WTC11 (cell line): Measurements from ENCODE around the gene SMG7. TPM values are rescaled to one million over a fixed set of nuclear protein-coding genes. Genes with fewer than 3 reads are reported as not detected.

ENCODE experiments used
- ATAC-seq: fragments of 200-7000 bp; cut with Tn5 transposase; 2 replicates; pipeline ENCODE4 v1.10.0; 2021; ENCODE audit warnings: mild to moderate bottlenecking, moderate library complexity
- CTCF ChIA-PET: fragments of 300-600 bp; sonication (Branson Sonifier 250); formaldehyde crosslinking; loops from one replicate; lab custom pipeline; 2021; ENCODE audit warnings: antibody characterized with exemption; lab: Charles Lee
- POLR2A ChIA-PET: fragments of 350-600 bp; sonication (Branson Sonifier 250); formaldehyde crosslinking; loops from one replicate; lab custom pipeline; 2021; ENCODE audit warnings: antibody characterized with exemption; lab: Charles Lee
- DNase-seq: peaks from one replicate; pipeline ENCODE4 v3.0.0; 2021; ENCODE audit warnings: low spot score
- H3K27ac Mint-ChIP-seq: 2 replicates; pipeline ENCODE4 v1.8.0; 2021; ENCODE audit warnings: mixed read lengths
- H3K27me3 Mint-ChIP-seq: 2 replicates; pipeline ENCODE4 v1.8.0; 2021; ENCODE audit warnings: low read depth, mild to moderate bottlenecking, moderate library complexity, mixed read lengths
- H3K36me3 Mint-ChIP-seq: 2 replicates; pipeline ENCODE4 v1.8.0; 2021; ENCODE audit warnings: mixed read lengths
- H3K4me1 Mint-ChIP-seq: 2 replicates; pipeline ENCODE4 v1.8.0; 2022; ENCODE audit warnings: mixed read lengths
- H3K4me3 Mint-ChIP-seq: 2 replicates; pipeline ENCODE4 v1.8.0; 2021; ENCODE audit warnings: mild to moderate bottlenecking, moderate library complexity, mixed read lengths
- H3K9me3 Mint-ChIP-seq: 2 replicates; pipeline ENCODE4 v1.8.0; 2021; ENCODE audit warnings: mixed read lengths
- ATF1 ChIP-seq: sonication (generic); formaldehyde crosslinking; IDR thresholded peaks from 2 replicates; pipeline ENCODE4 v1.8.1; 2023; ENCODE audit warnings: mild to moderate bottlenecking, moderate library complexity, missing genetic modification reagents
- ELF4 ChIP-seq: sonication (generic); formaldehyde crosslinking; IDR thresholded peaks from 2 replicates; pipeline ENCODE4 v1.8.1; 2022; ENCODE audit warnings: low read depth, mild to moderate bottlenecking, moderate library complexity, missing genetic modification reagents
- ESRRA ChIP-seq: sonication (generic); formaldehyde crosslinking; IDR thresholded peaks from 2 replicates; pipeline ENCODE4 v1.8.1; 2022; ENCODE audit warnings: mild to moderate bottlenecking, missing genetic modification reagents, borderline replicate concordance
- ETV6 ChIP-seq: sonication (generic); formaldehyde crosslinking; IDR thresholded peaks from 2 replicates; pipeline ENCODE4 v1.8.1; 2022; ENCODE audit warnings: mild to moderate bottlenecking, missing genetic modification reagents
- GTF2I ChIP-seq: fragments of 250-450 bp; sonication (Bioruptor Pico); conservative IDR thresholded peaks from 2 replicates; pipeline ENCODE4 v1.4.0; 2021; ENCODE audit warnings: mild to moderate bottlenecking
- JUN ChIP-seq: sonication (generic); formaldehyde crosslinking; IDR thresholded peaks from 2 replicates; pipeline ENCODE4 v1.8.0; 2023; ENCODE audit warnings: mild to moderate bottlenecking, missing genetic modification reagents
- KAT7 ChIP-seq: sonication (generic); formaldehyde crosslinking; IDR thresholded peaks from 2 replicates; pipeline ENCODE4 v1.8.1; 2023; ENCODE audit warnings: missing genetic modification reagents, mild to moderate bottlenecking, borderline replicate concordance
- NFYB ChIP-seq: sonication (generic); formaldehyde crosslinking; conservative IDR thresholded peaks from 2 replicates; pipeline ENCODE4 v1.8.0; 2022; ENCODE audit warnings: low read depth, missing genetic modification reagents
- NR3C1 ChIP-seq: sonication (generic); formaldehyde crosslinking; conservative IDR thresholded peaks from 2 replicates; pipeline ENCODE4 v1.8.1; 2023; ENCODE audit warnings: low read depth, mild to moderate bottlenecking, missing genetic modification reagents
- OVOL2 ChIP-seq: fragments of 250-450 bp; sonication (Bioruptor Pico); IDR thresholded peaks from 2 replicates; pipeline ENCODE4 v1.9.0; 2021; ENCODE audit warnings: mild to moderate bottlenecking, borderline replicate concordance
- ZNF121 ChIP-seq: sonication (generic); formaldehyde crosslinking; IDR thresholded peaks from 2 replicates; pipeline ENCODE4 v1.8.0; 2023; ENCODE audit warnings: missing genetic modification reagents
- total RNA-seq: library from RNA; stranded (reverse); gene quantifications from 3 replicates; pipeline ENCODE4 v1.2.3, GENCODE V29; 2021
- TF ChIP-seq, protein P1 (sequence below): sonication (generic); formaldehyde crosslinking; IDR thresholded peaks from 2 replicates; pipeline ENCODE4 v1.8.1; 2023; ENCODE audit warnings: mild to moderate bottlenecking, missing genetic modification reagents, moderate library complexity
- TF ChIP-seq, protein P2 (sequence below): sonication (generic); formaldehyde crosslinking; IDR thresholded peaks from 2 replicates; pipeline ENCODE4 v1.8.1; 2023; ENCODE audit warnings: mild to moderate bottlenecking, missing genetic modification reagents
- TF ChIP-seq, protein P3 (sequence below): sonication (generic); formaldehyde crosslinking; IDR thresholded peaks from 2 replicates; pipeline ENCODE4 v1.8.0; 2022; ENCODE audit warnings: mild to moderate bottlenecking, missing genetic modification reagents
- TF ChIP-seq, protein P4 (sequence below): sonication (generic); formaldehyde crosslinking; IDR thresholded peaks from 2 replicates; pipeline ENCODE4 v1.8.1; 2022; ENCODE audit warnings: low read depth, mild to moderate bottlenecking, moderate library complexity, missing genetic modification reagents, borderline replicate concordance
- TF ChIP-seq, protein P5 (sequence below): fragments of 250-450 bp; sonication (Bioruptor Pico); IDR thresholded peaks from 2 replicates; pipeline ENCODE4 v1.9.0; 2021; ENCODE audit warnings: mild to moderate bottlenecking, borderline replicate concordance
- TF ChIP-seq, protein P6 (sequence below): sonication (generic); formaldehyde crosslinking; conservative IDR thresholded peaks from 2 replicates; pipeline ENCODE4 v1.8.1; 2022; ENCODE audit warnings: mild to moderate bottlenecking, missing genetic modification reagents

Gene SMG7
- total RNA-seq, 1 experiment from 2014 or later, result 57.8 TPM

DNA sequence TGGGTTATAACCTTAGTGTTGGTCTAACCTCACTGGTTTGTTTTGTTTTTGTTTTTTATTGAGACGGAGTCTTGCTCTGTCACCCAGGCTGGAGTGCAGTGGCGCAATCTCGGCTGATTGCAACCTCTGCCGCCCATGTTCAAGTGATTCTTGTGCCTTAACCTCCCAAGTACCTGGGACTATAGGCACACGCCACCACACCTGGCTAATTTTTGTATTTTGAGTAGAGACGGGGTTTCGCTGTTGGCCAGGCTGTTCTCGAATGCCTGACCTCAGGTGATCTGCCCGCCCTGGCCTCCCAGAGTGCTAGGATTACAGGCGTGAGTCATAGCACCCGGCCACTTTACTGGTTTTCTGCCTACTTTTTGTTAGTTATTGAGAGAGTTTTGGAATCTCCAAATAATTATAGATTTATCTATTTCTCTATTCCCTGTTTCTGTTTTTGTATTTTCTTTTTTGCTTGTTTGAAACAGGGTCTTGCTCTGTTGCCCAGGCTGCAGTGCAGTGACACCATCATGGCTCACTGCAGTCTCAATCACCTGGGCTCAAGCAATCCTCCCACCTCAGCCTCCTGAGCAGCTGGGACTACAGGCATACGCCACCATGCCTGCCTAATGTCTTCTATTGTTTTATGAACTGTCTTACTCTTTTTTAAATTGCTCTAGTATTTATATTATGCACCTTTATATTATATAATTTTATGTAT, 21.4 kb downstream of the SMG7 start:
- no peaks in the 10 kb centered on the region for H3K9me3 Mint-ChIP-seq
- no peaks in the 10 kb centered on the region for H3K27me3 Mint-ChIP-seq
- ATAC-seq (no peak), DNase-seq (no peak)
- CTCF ChIA-PET, result no interaction called here
- H3K4me1 Mint-ChIP-seq, result peaks cover 17% of the 10 kb centered on the region
- H3K36me3 Mint-ChIP-seq, result no peaks in the 10 kb centered on the region
- H3K4me3 Mint-ChIP-seq, result no peak overlapping the region
- POLR2A ChIA-PET, result no interaction called here
- H3K27ac Mint-ChIP-seq, result peak overlapping the region; percentile 70; the same call in 1 of the 2 replicates
- no peak for TF ChIP-seq JUN (CRISPR knock-in tag)
- TF ChIP-seq ETV6 (CRISPR knock-in tag), result no peak
- TF ChIP-seq ELF4, result no peak
- no peak for TF ChIP-seq ATF1 (CRISPR knock-in tag)
- no peak for TF ChIP-seq KAT7
- peak; percentile 90; the same call in 1 of the 2 replicates for TF ChIP-seq ZNF121
- no peak for TF ChIP-seq NFYB (CRISPR knock-in tag)
- no peak for TF ChIP-seq GTF2I (CRISPR knock-in tag)

DNA sequence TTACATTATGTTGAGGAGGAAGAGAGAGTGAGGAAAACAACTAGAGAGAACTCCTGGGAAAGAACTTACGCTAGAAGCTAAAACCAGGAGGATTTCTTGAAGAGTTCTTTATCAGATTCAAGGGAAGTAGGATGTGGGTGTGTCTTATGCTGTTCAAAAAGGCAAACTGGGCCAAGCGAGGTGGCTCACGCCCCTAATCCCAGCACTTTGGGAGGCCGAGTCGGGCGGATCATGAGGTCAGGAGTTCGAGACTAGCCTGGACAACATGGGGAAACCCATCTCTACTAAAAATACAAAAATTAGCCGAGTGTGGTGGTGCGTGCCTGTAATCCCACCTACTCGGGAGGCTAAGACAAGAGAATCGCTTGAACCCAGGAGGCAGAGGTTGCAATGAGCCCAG, 23.1 kb downstream of the SMG7 start:
- POLR2A ChIA-PET, result no interaction called here
- ATAC-seq, result no peak
- no peaks in the 10 kb centered on the region for H3K9me3 Mint-ChIP-seq
- no peak for TF ChIP-seq NFYB (CRISPR knock-in tag)
- H3K4me3 Mint-ChIP-seq, result no peak overlapping the region
- CTCF ChIA-PET, result no interaction called here
- peaks cover 31% of the 10 kb centered on the region for H3K4me1 Mint-ChIP-seq
- no peak for DNase-seq
- H3K27me3 Mint-ChIP-seq, result no peaks in the 10 kb centered on the region
- H3K36me3 Mint-ChIP-seq, result no peaks in the 10 kb centered on the region
- no peak overlapping the region for H3K27ac Mint-ChIP-seq

DNA sequence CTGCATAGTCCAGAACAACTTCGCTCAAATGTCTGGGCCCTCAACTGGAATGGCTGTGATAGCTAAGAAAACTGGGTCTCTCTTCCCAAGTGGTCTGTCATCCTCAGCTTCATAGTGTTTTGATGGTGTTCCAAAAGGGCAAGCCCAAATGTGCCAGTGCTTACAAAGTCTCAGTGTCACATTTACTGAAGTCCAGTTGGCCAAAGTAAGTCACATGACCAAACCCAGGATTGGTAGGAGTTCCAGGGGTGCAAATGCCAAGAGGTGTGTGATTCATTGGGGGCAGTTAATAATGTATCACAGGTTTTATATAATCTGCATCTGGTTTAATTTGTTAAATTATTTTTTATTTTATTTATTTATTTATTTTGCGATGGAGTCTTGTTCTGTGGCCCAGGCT, 24.9 kb downstream of the SMG7 start:
- ChIA-PET CTCF (interaction anchor here (0.6 kb wide), 1 partner anchor 1093 kb away, joined by 4 read pairs; no protein-coding TSS in a partner anchor), POLR2A (no interaction called here)
- H3K4me3 Mint-ChIP-seq, result no peak overlapping the region
- ATAC-seq (no peak), DNase-seq (no peak)
- peaks cover 37% of the 10 kb centered on the region for H3K4me1 Mint-ChIP-seq
- no peaks in the 10 kb centered on the region for H3K36me3 Mint-ChIP-seq
- H3K27me3 Mint-ChIP-seq, result no peaks in the 10 kb centered on the region
- peak overlapping the region; percentile 71 for H3K27ac Mint-ChIP-seq
- H3K9me3 Mint-ChIP-seq, result no peaks in the 10 kb centered on the region
- no peak for TF ChIP-seq OVOL2 (CRISPR knock-in tag)
- TF ChIP-seq, protein P1, sequence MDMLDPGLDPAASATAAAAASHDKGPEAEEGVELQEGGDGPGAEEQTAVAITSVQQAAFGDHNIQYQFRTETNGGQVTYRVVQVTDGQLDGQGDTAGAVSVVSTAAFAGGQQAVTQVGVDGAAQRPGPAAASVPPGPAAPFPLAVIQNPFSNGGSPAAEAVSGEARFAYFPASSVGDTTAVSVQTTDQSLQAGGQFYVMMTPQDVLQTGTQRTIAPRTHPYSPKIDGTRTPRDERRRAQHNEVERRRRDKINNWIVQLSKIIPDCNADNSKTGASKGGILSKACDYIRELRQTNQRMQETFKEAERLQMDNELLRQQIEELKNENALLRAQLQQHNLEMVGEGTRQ (CRISPR knock-in tag), result 0 out of 2 replicates have a peak, but pooled peaks have one; percentile 10

DNA sequence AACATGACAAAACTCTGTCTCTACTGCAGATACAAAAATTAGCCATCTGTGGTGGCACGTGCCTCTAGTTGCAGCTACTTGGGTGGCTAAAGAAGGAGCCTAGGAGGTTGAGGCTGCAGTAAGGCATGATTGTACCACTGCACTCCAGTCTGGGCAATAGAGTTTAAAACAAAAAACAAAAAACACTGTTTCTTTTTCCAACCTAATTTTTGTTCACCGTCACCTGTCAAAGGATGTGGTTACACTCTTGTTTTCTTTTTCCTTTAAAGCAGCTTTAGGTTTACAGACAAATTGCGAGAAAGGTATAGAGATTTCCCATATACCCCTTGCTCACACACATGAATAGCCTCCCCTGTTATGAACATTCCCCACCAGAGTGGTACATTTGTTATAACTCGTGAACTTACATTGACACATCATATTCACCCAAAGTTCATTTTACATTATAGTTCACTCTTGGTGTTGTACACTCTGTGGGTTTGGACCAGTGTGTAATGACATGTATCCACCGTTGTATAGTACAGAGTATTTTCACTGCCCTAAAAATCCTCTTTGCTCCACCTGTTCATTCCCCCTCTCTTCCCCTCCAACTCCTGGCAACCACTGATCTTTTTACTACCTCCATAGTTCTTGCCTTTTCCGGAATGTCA, 26.2 kb downstream of the SMG7 start:
- ChIA-PET POLR2A (no interaction called here), CTCF (interaction anchor here (0.8 kb wide), 1 partner anchor 217 kb away, joined by 3 read pairs; no protein-coding TSS in a partner anchor)
- Mint-ChIP-seq H3K4me3 (no peak overlapping the region), H3K36me3 (no peaks in the 10 kb centered on the region), H3K27ac (peak overlapping the region; percentile 57; the same call in 1 of the 2 replicates), H3K9me3 (no peaks in the 10 kb centered on the region), H3K27me3 (no peaks in the 10 kb centered on the region), H3K4me1 (peaks cover 35% of the 10 kb centered on the region)
- no peak for ATAC-seq
- no peak for DNase-seq
- TF ChIP-seq, protein P1 (CRISPR knock-in tag), result no peak
- TF ChIP-seq, protein P2, sequence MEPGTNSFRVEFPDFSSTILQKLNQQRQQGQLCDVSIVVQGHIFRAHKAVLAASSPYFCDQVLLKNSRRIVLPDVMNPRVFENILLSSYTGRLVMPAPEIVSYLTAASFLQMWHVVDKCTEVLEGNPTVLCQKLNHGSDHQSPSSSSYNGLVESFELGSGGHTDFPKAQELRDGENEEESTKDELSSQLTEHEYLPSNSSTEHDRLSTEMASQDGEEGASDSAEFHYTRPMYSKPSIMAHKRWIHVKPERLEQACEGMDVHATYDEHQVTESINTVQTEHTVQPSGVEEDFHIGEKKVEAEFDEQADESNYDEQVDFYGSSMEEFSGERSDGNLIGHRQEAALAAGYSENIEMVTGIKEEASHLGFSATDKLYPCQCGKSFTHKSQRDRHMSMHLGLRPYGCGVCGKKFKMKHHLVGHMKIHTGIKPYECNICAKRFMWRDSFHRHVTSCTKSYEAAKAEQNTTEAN (CRISPR knock-in tag), result no peak
- TF ChIP-seq, protein P3, sequence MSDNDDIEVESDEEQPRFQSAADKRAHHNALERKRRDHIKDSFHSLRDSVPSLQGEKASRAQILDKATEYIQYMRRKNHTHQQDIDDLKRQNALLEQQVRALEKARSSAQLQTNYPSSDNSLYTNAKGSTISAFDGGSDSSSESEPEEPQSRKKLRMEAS (CRISPR knock-in tag), result no peak
- TF ChIP-seq, protein P4, sequence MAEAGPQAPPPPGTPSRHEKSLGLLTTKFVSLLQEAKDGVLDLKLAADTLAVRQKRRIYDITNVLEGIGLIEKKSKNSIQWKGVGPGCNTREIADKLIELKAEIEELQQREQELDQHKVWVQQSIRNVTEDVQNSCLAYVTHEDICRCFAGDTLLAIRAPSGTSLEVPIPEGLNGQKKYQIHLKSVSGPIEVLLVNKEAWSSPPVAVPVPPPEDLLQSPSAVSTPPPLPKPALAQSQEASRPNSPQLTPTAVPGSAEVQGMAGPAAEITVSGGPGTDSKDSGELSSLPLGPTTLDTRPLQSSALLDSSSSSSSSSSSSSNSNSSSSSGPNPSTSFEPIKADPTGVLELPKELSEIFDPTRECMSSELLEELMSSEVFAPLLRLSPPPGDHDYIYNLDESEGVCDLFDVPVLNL, result no peak
- TF ChIP-seq, protein P5, sequence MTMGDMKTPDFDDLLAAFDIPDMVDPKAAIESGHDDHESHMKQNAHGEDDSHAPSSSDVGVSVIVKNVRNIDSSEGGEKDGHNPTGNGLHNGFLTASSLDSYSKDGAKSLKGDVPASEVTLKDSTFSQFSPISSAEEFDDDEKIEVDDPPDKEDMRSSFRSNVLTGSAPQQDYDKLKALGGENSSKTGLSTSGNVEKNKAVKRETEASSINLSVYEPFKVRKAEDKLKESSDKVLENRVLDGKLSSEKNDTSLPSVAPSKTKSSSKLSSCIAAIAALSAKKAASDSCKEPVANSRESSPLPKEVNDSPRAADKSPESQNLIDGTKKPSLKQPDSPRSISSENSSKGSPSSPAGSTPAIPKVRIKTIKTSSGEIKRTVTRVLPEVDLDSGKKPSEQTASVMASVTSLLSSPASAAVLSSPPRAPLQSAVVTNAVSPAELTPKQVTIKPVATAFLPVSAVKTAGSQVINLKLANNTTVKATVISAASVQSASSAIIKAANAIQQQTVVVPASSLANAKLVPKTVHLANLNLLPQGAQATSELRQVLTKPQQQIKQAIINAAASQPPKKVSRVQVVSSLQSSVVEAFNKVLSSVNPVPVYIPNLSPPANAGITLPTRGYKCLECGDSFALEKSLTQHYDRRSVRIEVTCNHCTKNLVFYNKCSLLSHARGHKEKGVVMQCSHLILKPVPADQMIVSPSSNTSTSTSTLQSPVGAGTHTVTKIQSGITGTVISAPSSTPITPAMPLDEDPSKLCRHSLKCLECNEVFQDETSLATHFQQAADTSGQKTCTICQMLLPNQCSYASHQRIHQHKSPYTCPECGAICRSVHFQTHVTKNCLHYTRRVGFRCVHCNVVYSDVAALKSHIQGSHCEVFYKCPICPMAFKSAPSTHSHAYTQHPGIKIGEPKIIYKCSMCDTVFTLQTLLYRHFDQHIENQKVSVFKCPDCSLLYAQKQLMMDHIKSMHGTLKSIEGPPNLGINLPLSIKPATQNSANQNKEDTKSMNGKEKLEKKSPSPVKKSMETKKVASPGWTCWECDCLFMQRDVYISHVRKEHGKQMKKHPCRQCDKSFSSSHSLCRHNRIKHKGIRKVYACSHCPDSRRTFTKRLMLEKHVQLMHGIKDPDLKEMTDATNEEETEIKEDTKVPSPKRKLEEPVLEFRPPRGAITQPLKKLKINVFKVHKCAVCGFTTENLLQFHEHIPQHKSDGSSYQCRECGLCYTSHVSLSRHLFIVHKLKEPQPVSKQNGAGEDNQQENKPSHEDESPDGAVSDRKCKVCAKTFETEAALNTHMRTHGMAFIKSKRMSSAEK (CRISPR knock-in tag), result no peak
- TF ChIP-seq ESRRA, result no peak
- TF ChIP-seq NR3C1 (CRISPR knock-in tag), result no peak
- TF ChIP-seq, protein P6, sequence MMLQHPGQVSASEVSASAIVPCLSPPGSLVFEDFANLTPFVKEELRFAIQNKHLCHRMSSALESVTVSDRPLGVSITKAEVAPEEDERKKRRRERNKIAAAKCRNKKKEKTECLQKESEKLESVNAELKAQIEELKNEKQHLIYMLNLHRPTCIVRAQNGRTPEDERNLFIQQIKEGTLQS (CRISPR knock-in tag), result no peak
